HepG2 (cell line): ENCODE results near the gene MMS19. TPM values are rescaled to one million over a fixed set of nuclear protein-coding genes. Genes with fewer than 3 reads are reported as not detected.

Source experiments
- ATAC-seq: fragments of 200-7000 bp; cut with Tn5 transposase; 3 replicates; pipeline ENCODE4 v1.9.1; 2020; ENCODE audit warnings: mild to moderate bottlenecking, moderate library complexity
- BruUV-seq: library from RNA; stranded (reverse); fragments of 400-500 nt; replicated peaks from 2 replicates; lab custom pipeline; 2021; lab: Mats Ljungman, UMichigan
- CTCF ChIA-PET: fragments of 300-600 bp; formaldehyde crosslinking; extraction: SDS; loops from one replicate; lab custom pipeline; 2021; ENCODE audit warnings: low total read pairs, inconsistent platforms, low intra/inter-chr PET ratio; lab: Yijun Ruan, JAX
- POLR2A ChIA-PET: fragments of 350-600 bp; sonication (Branson Sonifier 250); formaldehyde crosslinking; loops from one replicate; lab custom pipeline; 2020; ENCODE audit warnings: antibody characterized with exemption, inconsistent platforms; lab: Yijun Ruan, JAX
- DNase-seq: peaks from one replicate; pipeline ENCODE4 v3.0.0-alpha.2; 2015; ENCODE audit warnings: low spot score
- FAIRE-seq: peaks from 3 replicates; lab custom pipeline; 2011; peaks lifted over from hg19 to GRCh38; lab: Jason Lieb, UNC
- H2AFZ ChIP-seq: one replicate; pipeline ENCODE4 v1.6.1; 2011; ENCODE audit warnings: low read length, inconsistent platforms
- H3K27ac ChIP-seq: fragments of 300-600 bp; 3 replicates; pipeline ENCODE4 v1.8.0; 2011; ENCODE audit warnings: mixed run types, mild to moderate bottlenecking, mixed read lengths, low read length, inconsistent platforms; ENCODE audit not compliant: insufficient read depth; ENCODE audit errors: extremely low read length
- H3K27me3 ChIP-seq, 2 experiments: fragments of 200-600 bp in 1 of 2; 2 replicates in 1 of 2; 3 replicates in 1 of 2; pipeline versions ENCODE4 v1.6.0 to v1.8.0; 2011; ENCODE audit warnings: low read length in 2 of 2, mild to moderate bottlenecking in 2 of 2, moderate library complexity in 2 of 2, inconsistent platforms in 1 of 2; ENCODE audit not compliant: insufficient read depth in 2 of 2, control insufficient read depth in 1 of 2
- H3K36me3 ChIP-seq, 2 experiments: fragments of 200-600 bp in 1 of 2; replicated peaks in 1 of 2; 2 replicates in 1 of 2; 3 replicates in 1 of 2; pipeline versions ENCODE4 v1.5.1 to v1.8.0; 2011; ENCODE audit warnings: low read length in 2 of 2, inconsistent platforms in 1 of 2; ENCODE audit not compliant: insufficient read depth in 2 of 2, control insufficient read depth in 1 of 2
- H3K4me1 ChIP-seq: 2 replicates; pipeline ENCODE4 v1.5.1; 2012; ENCODE audit warnings: low read length, inconsistent platforms; ENCODE audit not compliant: insufficient read depth
- H3K4me2 ChIP-seq: 2 replicates; pipeline ENCODE4 v1.6.0; 2011; ENCODE audit warnings: low read depth, low read length, inconsistent platforms
- H3K4me3 ChIP-seq, 3 experiments: fragments of 200-600 bp in 1 of 3; sonication (generic), shearing (Covaris generic) in 1 of 3; replicated peaks in 1 of 3; 2 replicates each; pipeline ENCODE4 v1.5.1; 2011 to 2016; ENCODE audit warnings: low read length in 3 of 3, inconsistent platforms in 2 of 3, low read depth in 2 of 3, mild to moderate bottlenecking in 2 of 3, control low read depth in 1 of 3, mixed read lengths in 1 of 3; ENCODE audit not compliant: insufficient read depth in 1 of 3
- H3K79me2 ChIP-seq: one replicate; pipeline ENCODE4 v1.6.1; 2011; ENCODE audit warnings: low read length, inconsistent platforms; ENCODE audit not compliant: insufficient read depth
- H3K9ac ChIP-seq: 2 replicates; pipeline ENCODE4 v1.6.0; 2011; ENCODE audit warnings: mild to moderate bottlenecking, low read depth, low read length, inconsistent platforms; ENCODE audit not compliant: insufficient read depth
- H3K9me3 ChIP-seq: 2 replicates; pipeline ENCODE4 v1.5.1; 2012; ENCODE audit warnings: mild to moderate bottlenecking, low read length
- H4K20me1 ChIP-seq: 2 replicates; pipeline ENCODE4 v1.6.0; 2011; ENCODE audit warnings: inconsistent platforms, mild to moderate bottlenecking, low read length, moderate library complexity; ENCODE audit not compliant: insufficient read depth
- CSRNP1 ChIP-seq: sonication (generic); formaldehyde crosslinking; IDR thresholded peaks from 2 replicates; pipeline ENCODE4 v1.8.1; 2023; ENCODE audit warnings: mild to moderate bottlenecking, missing genetic modification reagents
- ELF1 ChIP-seq: sonication (generic); formaldehyde crosslinking; IDR thresholded peaks from 2 replicates; pipeline ENCODE4 v1.4.0; 2020; ENCODE audit warnings: missing genetic modification reagents
- GABPA ChIP-seq, 2 experiments: IDR thresholded peaks; 2 replicates each; pipeline ENCODE4 v1.6.1; 2011 to 2016; ENCODE audit warnings: low read depth in 2 of 2, low read length in 1 of 2, missing biosample characterization in 1 of 2, missing genetic modification characterization in 1 of 2
- HOXA5 ChIP-seq: sonication (generic); formaldehyde crosslinking; IDR thresholded peaks from 2 replicates; pipeline ENCODE4 v1.4.0; 2020; ENCODE audit warnings: missing genetic modification reagents
- MBD4 ChIP-seq: IDR thresholded peaks from 2 replicates; pipeline ENCODE4 v1.6.1; 2012; ENCODE audit warnings: low read length, inconsistent platforms, borderline replicate concordance
- MED1 ChIP-seq: sonication (generic); formaldehyde crosslinking; IDR thresholded peaks from 2 replicates; pipeline ENCODE4 v1.4.0; 2020; ENCODE audit warnings: missing genetic modification reagents
- MLX ChIP-seq: IDR thresholded peaks from 2 replicates; pipeline ENCODE4 v1.6.1; 2016
- NFIB ChIP-seq: sonication (generic); formaldehyde crosslinking; IDR thresholded peaks from 2 replicates; pipeline ENCODE4 v1.9.0; 2021; ENCODE audit warnings: missing genetic modification reagents, mild to moderate bottlenecking, borderline replicate concordance
- POLR2AphosphoS5 ChIP-seq: IDR thresholded peaks from 2 replicates; pipeline ENCODE4 v1.6.1; 2012; ENCODE audit warnings: low read depth, low read length
- SIN3A ChIP-seq: IDR thresholded peaks from 2 replicates; pipeline ENCODE4 v1.6.1; 2011; ENCODE audit warnings: low read depth, mild to moderate bottlenecking, control low read depth, low read length, borderline replicate concordance
- SP5 ChIP-seq: IDR thresholded peaks from 2 replicates; pipeline ENCODE4 v1.6.1; 2016; ENCODE audit warnings: low read depth, borderline replicate concordance
- ZC3H13 ChIP-seq: sonication (generic); formaldehyde crosslinking; IDR thresholded peaks from 2 replicates; pipeline ENCODE4 v1.8.1; 2023; ENCODE audit warnings: mild to moderate bottlenecking, missing genetic modification reagents, moderate library complexity
- ZFP36 ChIP-seq: fragments of 150-350 bp; IDR thresholded peaks from 2 replicates; pipeline ENCODE4 v1.6.1; 2018; ENCODE audit warnings: borderline replicate concordance, low read length, low read depth; ENCODE audit not compliant: partially characterized antibody
- ZNF260 ChIP-seq: sonication (generic); formaldehyde crosslinking; IDR thresholded peaks from 2 replicates; pipeline ENCODE4 v1.4.0; 2020; ENCODE audit warnings: missing genetic modification reagents, low read depth, mild to moderate bottlenecking, borderline replicate concordance
- ZNF547 ChIP-seq: sonication (generic); formaldehyde crosslinking; IDR thresholded peaks from 2 replicates; pipeline ENCODE4 v1.5.1; 2020; ENCODE audit warnings: mild to moderate bottlenecking, missing genetic modification reagents
- WGBS: methylation state at CpG from one replicate; pipeline ENCODE4 v1.1.6; 2017; ENCODE audit warnings: low lambda C conversion rate; 5-methylcytosine and 5-hydroxymethylcytosine counted together
- in situ Hi-C: cut with HindIII; loops from 2 replicates; pipeline ENCODE4 v1.10.0; 2017; ENCODE audit warnings: low pct_unique_long_range_greater_than_20kb; ENCODE audit not compliant: extremely low pct_ligation_motif_present
- intact Hi-C: fragments of 100-400 bp; cut with micrococcal nuclease; formaldehyde crosslinking; loops from one replicate; pipeline ENCODE4 v1.10.0; 2022; ENCODE audit not compliant: unreplicated experiment
- polyA plus RNA-seq, 8 experiments: library from polyadenylated mRNA; depleted of rRNA in 3 of 8; stranded (reverse) in 7 of 8; unstranded in 1 of 8; fragments of >200 nt; fragmentation: Illumina TruSeq in 4 of 8; extraction: Trizol in 4 of 8; gene quantifications; 2 replicates each; pipeline versions ENCODE4 v1.2.1 to v1.2.3, GENCODE V29; 2011 to 2016; ENCODE audit warnings: low read depth in 4 of 8, missing spikeins in 1 of 8, mixed read lengths in 1 of 8; ENCODE audit not compliant: insufficient read depth in 1 of 8
- total RNA-seq, 5 experiments: library from RNA; depleted of rRNA; stranded (reverse); fragments of >200 nt; fragmentation: Illumina TruSeq; extraction: Trizol; gene quantifications; 2 replicates each; pipeline ENCODE4 v1.2.3, GENCODE V29; 2016; ENCODE audit warnings: low read depth in 1 of 5

MMS19 gene
- total and polyA plus RNA-seq, 2 of the 13 experiments (the other 11 are each of a cell fraction or from before 2014, with no cell fraction given), result 76.4 to 107 TPM

GRCh38 chr10:97428572-97428981 lies 69.6 kb downstream of the MMS19 start:
- no TSS peak for BruUV-seq
- H3K27ac ChIP-seq, result peak overlapping the region; percentile 89
- H3K9ac ChIP-seq, result peak overlapping the region; percentile 93
- H3K79me2 ChIP-seq, result peaks cover 40% of the 10 kb centered on the region
- WGBS, result 49% methylated on average over 4 of the region's 4 CpGs
- no peaks in the 10 kb centered on the region; a peak in 1 of 5 replicates for H3K27me3 ChIP-seq
- DNase-seq (no peak), ATAC-seq (no peak)
- in situ Hi-C loops, result no loop called here
- intact Hi-C loops, result loop anchor here (2.0 kb wide), 1 partner anchor 16 kb away; no protein-coding TSS in a partner anchor
- no peaks in the 10 kb centered on the region for H3K9me3 ChIP-seq
- H2AFZ ChIP-seq, result no peak overlapping the region
- peaks cover 42% of the 10 kb centered on the region for H3K4me1 ChIP-seq
- TF ChIP-seq SIN3A (0 out of 2 replicates have a peak, but pooled peaks have one; percentile 6), MBD4 (no peak), ZFP36 (no peak), GABPA (IDR thresholded peaks at IDR 0.05; ENCODE audit: low read depth, low read length) (no peak), GABPA (CRISPR knock-in tag; IDR thresholded peaks at IDR 0.05; ENCODE audit: low read depth) (0 out of 2 replicates have a peak, but pooled peaks have one; percentile 20), POLR2AphosphoS5 (peak; percentile 35; the same call in 1 of the 2 replicates), ELF1 (peak; percentile 42; the same call in 1 of the 2 replicates)
- TF ChIP-seq, all 625 proteins: peak for 4
- H4K20me1 ChIP-seq, result peaks cover 33% of the 10 kb centered on the region
- CTCF ChIA-PET, result no interaction called here
- POLR2A ChIA-PET, result interaction anchor here (1.0 to 2.3 kb wide), 5 partner anchors 10 to 27 kb away, joined by 3 to 7 read pairs (median 4); partner anchors contain the start of gene RRP12
- peak overlapping the region; percentile 83 to 98 (median 96) for H3K4me3 ChIP-seq
- peaks cover 3 to 34% of the 10 kb centered on the region in 2 experiments for H3K36me3 ChIP-seq
- H3K4me2 ChIP-seq, result peak overlapping the region; percentile 91
- FAIRE-seq, result no peak

- POLR2A ChIA-PET, result interaction anchor here (0.5 to 2.3 kb wide), 6 partner anchors 10 to 27 kb away, joined by 3 to 7 read pairs (median 4); partner anchors contain the start of gene RRP12
- no TSS peak for BruUV-seq
- WGBS, result 6% methylated on average over 5 of the region's 9 CpGs
- TF ChIP-seq CSRNP1, result no peak
- no peak; the same call in 1 of the 2 replicates for TF ChIP-seq MED1
- 0 out of 2 replicates have a peak, but pooled peaks have one; percentile 31 for TF ChIP-seq ZC3H13 (CRISPR knock-in tag)
- TF ChIP-seq SP5 (CRISPR knock-in tag), result 0 out of 2 replicates have a peak, but pooled peaks have one; percentile 8
- no peak for TF ChIP-seq HOXA5
- TF ChIP-seq ZNF547 (CRISPR knock-in tag), result no peak
- no peak for TF ChIP-seq ZNF260 (CRISPR knock-in tag)
- no peak for TF ChIP-seq NFIB (CRISPR knock-in tag)
- TF ChIP-seq MLX (CRISPR knock-in tag), result no peak
These were observed 70.5 kb downstream of the MMS19 start for GRCh38 chr10:97427571-97428179.

More at GRCh38 chr10:97427571-97428179, 70.5 kb downstream of the MMS19 start:
- H3K27me3 ChIP-seq, result no peaks in the 10 kb centered on the region; a peak in 1 of 5 replicates
- no peak overlapping the region for H2AFZ ChIP-seq
- ATAC-seq (peak; percentile 65), DNase-seq (peak; percentile 74), FAIRE-seq (peak; percentile 64)
- no peaks in the 10 kb centered on the region for H3K9me3 ChIP-seq
- in situ Hi-C loops, result no loop called here
- peak overlapping the region; percentile 93 for H3K9ac ChIP-seq
- intact Hi-C loops, result loop anchor here (2.0 kb wide), 2 partner anchors 17 to 21 kb away; no protein-coding TSS in a partner anchor
- CTCF ChIA-PET, result interaction anchor here (2.1 kb wide), 1 partner anchor 20 kb away, joined by 14 read pairs; no protein-coding TSS in a partner anchor
- H3K36me3 ChIP-seq, result peaks cover 3 to 30% of the 10 kb centered on the region in 2 experiments
- H4K20me1 ChIP-seq, result peaks cover 33% of the 10 kb centered on the region
- H3K4me3 ChIP-seq, result peak overlapping the region; percentile 83 to 98 (median 96)
- peak overlapping the region; percentile 89 for H3K27ac ChIP-seq
- H3K4me1 ChIP-seq, result peaks cover 42% of the 10 kb centered on the region
- peaks cover 40% of the 10 kb centered on the region for H3K79me2 ChIP-seq
- H3K4me2 ChIP-seq, result peak overlapping the region; percentile 91
